Progenitor cell of endocrine pancreas (in vitro differentiated cells): ENCODE measurements around the gene LMNTD1. TPM values are rescaled to one million over a fixed set of nuclear protein-coding genes. Genes with fewer than 3 reads are reported as not detected.

Source experiments
- DNase-seq: peaks from one replicate; pipeline ENCODE4 v3.0.0; 2021; ENCODE audit warnings: low spot score; ENCODE audit not compliant: unreplicated experiment
- H3K27ac Mint-ChIP-seq: 2 replicates; pipeline ENCODE4 v1.8.0; 2021; ENCODE audit warnings: mild to moderate bottlenecking, moderate library complexity, mixed read lengths
- H3K27me3 Mint-ChIP-seq: 2 replicates; pipeline ENCODE4 v1.8.0; 2021; ENCODE audit warnings: mixed read lengths
- H3K36me3 Mint-ChIP-seq: 2 replicates; pipeline ENCODE4 v1.8.0; 2022; ENCODE audit warnings: mixed read lengths; ENCODE audit not compliant: insufficient read depth
- H3K4me1 Mint-ChIP-seq: 2 replicates; pipeline ENCODE4 v1.8.0; 2021; ENCODE audit warnings: low read depth, mixed read lengths
- H3K4me3 Mint-ChIP-seq: 2 replicates; pipeline ENCODE4 v1.8.0; 2021; ENCODE audit warnings: low read depth, mild to moderate bottlenecking, moderate library complexity, mixed read lengths
- H3K9me3 Mint-ChIP-seq: 2 replicates; pipeline ENCODE4 v1.8.0; 2021; ENCODE audit warnings: low read depth, mixed read lengths
- CTCF ChIP-seq: fragments of 200-600 bp; sonication (generic); IDR thresholded peaks from one replicate; pipeline ENCODE4 v1.5.0; 2021; ENCODE audit warnings: antibody characterized with exemption, mild to moderate bottlenecking; ENCODE audit not compliant: unreplicated experiment
- total RNA-seq: library from RNA; stranded (reverse); gene quantifications from 2 replicates; pipeline ENCODE4 v1.2.1, GENCODE V29; 2021

Gene LMNTD1
- total RNA-seq, 1 donor from 2014 or later, result not detected

DNA sequence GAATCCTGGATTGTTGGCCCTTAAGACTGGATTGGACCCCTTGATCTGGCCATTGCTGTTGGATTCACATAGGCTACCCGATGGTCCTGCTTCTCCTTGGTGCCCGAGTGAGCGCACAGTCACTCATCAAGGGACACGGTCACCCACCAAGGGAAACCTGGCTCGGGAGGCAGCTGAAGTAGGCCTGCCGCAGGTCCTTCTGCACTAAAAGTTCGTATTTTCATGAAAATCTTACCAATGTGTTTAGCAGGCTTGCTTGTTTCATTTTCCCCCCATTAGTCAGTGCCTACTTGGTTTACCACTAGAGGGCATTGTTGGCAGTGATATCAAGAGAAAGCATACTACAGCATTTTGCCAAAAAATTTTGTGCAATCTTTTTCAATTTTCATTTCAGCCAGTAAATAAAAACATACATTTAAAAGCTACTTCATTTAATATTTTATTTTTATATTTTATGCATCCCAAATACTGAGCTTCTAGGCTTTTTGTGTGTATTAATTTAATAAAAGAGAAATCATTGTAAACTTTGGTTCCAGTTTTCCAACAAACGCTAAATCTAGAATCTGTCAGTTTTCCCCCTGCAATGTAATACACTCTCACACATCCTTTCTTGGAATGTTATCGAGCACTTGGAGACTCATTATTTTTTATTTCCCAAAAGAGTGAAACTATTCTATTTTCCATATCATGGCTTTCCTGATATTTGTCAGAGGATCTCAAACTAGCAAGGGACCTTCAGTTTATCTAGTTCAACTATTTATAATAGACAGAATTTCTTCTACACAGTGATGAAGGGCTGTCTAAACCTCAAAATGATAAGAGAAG, 116.7 kb downstream of the LMNTD1 start:
- H3K36me3 Mint-ChIP-seq, result no peaks in the 10 kb centered on the region
- no peak for DNase-seq
- TF ChIP-seq CTCF, result peak; percentile 99
- peaks cover 3% of the 10 kb centered on the region for H3K27me3 Mint-ChIP-seq
- H3K27ac Mint-ChIP-seq, result no peak overlapping the region
- no peak overlapping the region for H3K4me3 Mint-ChIP-seq
- H3K4me1 Mint-ChIP-seq, result peaks cover 1% of the 10 kb centered on the region
- no peaks in the 10 kb centered on the region for H3K9me3 Mint-ChIP-seq

DNA sequence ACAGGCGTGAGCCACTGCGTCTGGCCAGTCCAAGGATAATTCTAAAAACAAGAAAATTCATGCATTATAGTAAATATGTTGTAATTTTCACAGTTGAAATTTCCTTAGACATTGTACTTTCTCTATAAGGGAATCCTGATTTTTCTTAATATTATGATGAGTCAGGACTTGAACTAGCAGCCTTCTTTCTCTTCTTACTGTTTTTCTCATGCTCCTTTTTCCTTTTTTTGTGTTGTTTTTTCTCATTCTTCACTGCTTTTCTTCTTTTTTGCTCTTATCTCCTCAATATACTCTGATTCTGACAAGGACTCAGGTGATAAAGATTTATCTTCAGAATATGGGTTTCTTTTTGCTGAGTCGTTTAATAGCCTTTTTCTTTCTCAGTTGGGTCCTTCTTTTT, 117.7 kb downstream of the LMNTD1 start:
- Mint-ChIP-seq H3K4me3 (no peak overlapping the region), H3K4me1 (peaks cover 1% of the 10 kb centered on the region), H3K27ac (no peak overlapping the region), H3K27me3 (peaks cover 3% of the 10 kb centered on the region), H3K36me3 (no peaks in the 10 kb centered on the region), H3K9me3 (no peaks in the 10 kb centered on the region)
- TF ChIP-seq CTCF, result no peak
- DNase-seq, result no peak

- Mint-ChIP-seq H3K9me3 (no peaks in the 10 kb centered on the region), H3K27me3 (peaks cover 3% of the 10 kb centered on the region), H3K4me3 (no peak overlapping the region), H3K36me3 (no peaks in the 10 kb centered on the region), H3K27ac (no peak overlapping the region), H3K4me1 (peaks cover 1% of the 10 kb centered on the region)
- TF ChIP-seq CTCF, result no peak
- DNase-seq, result no peak
These were observed 118.6 kb downstream of the LMNTD1 start for GRCh38 chr12:25434515-25434914.

DNA sequence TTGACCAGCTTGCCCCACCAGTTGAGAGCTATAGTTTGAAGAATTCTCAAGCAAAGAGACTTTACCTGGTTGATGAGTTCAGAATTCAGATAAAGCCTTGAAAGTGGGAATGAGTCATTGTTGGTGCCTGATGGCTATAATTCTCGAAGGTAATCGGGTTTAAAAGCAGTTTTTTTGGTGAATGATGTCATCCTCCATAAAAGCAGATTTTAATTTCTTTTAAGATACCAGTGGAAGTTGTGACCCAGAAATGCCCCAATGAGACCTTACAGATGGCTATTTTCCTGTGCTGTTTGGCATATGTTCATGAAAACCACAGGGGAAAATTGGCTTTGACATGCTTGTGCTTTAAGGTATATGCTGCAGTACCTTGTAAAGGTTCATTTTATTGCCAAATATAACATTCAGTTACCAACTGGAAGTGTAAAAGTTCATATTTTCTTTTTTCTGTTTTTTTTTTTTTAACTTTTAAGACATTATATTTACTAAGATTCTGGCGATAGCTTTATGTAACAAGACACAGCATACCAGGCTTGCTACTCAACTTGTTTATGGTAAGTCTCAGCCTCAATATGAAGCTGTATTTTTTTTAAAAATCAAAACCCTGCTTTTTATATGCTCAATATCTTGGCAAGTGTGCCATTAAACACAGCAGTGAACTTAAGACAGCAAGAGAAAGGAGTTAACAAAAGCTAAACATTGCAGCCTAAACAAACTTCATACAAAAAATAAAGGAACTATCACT, 119.3 kb downstream of the LMNTD1 start:
- H3K36me3 Mint-ChIP-seq, result no peaks in the 10 kb centered on the region
- no peaks in the 10 kb centered on the region for H3K9me3 Mint-ChIP-seq
- H3K4me3 Mint-ChIP-seq, result no peak overlapping the region
- no peak for DNase-seq
- peaks cover 3% of the 10 kb centered on the region for H3K27me3 Mint-ChIP-seq
- H3K27ac Mint-ChIP-seq, result no peak overlapping the region
- TF ChIP-seq CTCF, result no peak
- peaks cover 1% of the 10 kb centered on the region for H3K4me1 Mint-ChIP-seq

DNA sequence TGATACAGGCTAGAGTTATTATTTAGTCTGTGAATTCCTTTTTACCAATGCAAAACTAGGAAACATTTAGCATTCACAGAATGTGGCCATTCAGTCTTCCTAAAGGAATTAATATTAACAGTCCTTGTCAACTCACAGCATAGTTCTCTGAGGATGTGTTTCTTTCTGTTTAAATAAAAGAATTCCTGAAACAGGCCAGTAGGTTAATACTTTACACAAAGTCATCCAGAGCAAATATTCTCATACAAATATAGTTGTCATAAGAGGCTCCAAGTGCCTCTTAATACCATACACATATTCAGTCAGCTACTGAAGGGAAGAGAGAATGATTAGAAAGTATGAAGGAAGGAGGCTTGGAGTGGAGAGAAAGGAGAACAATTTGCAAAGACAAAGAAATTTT, 120.1 kb downstream of the LMNTD1 start:
- H3K36me3 Mint-ChIP-seq, result no peaks in the 10 kb centered on the region
- no peak overlapping the region for H3K4me3 Mint-ChIP-seq

More for the DNA sequence above, 120.1 kb downstream of the LMNTD1 start:
- no peak overlapping the region for H3K27ac Mint-ChIP-seq
- H3K27me3 Mint-ChIP-seq, result peaks cover 3% of the 10 kb centered on the region
- H3K4me1 Mint-ChIP-seq, result peaks cover 1% of the 10 kb centered on the region
- H3K9me3 Mint-ChIP-seq, result no peaks in the 10 kb centered on the region
- DNase-seq, result no peak
- no peak for TF ChIP-seq CTCF
